ENCODE results near the gene KCNH1. TPM values are rescaled to one million over a fixed set of nuclear protein-coding genes. Genes with fewer than 3 reads are reported as not detected.

Gene KCNH1
- total and polyA plus RNA-seq, 10 of the 15 experiments (the other 5 are each of a cell fraction or from before 2014, with no cell fraction given), result 0.02 to 0.04 (median 0.04) TPM; not detected in 7

DNA sequence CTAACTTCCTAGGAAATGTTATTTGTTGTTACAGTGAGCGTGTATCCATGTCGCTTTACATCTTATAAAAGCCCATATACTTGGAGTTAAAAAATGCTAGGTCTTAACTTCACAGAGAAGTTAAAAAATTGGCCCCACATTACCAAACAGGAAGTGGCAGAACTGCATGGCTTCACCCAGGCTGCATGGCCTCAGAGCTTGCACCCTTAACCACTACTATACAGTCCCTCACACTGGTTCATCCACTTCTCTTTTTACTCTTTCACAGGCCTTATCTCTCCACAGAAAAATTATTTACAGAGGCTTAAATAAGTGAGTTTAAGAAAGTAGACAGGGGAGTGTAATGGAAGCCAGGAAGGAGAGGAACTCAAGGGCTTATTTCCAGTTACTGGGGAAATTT lies 402.8 kb downstream of the KCNH1 start (continued):
- TF ChIP-seq RCOR1 (conservative IDR thresholded peaks at IDR 0.05; ENCODE audit: low read depth, low read length) (no peak), POLR2A (IDR thresholded peaks at IDR 0.05; ENCODE audit: low read depth, low read length) (no peak)

DNA sequence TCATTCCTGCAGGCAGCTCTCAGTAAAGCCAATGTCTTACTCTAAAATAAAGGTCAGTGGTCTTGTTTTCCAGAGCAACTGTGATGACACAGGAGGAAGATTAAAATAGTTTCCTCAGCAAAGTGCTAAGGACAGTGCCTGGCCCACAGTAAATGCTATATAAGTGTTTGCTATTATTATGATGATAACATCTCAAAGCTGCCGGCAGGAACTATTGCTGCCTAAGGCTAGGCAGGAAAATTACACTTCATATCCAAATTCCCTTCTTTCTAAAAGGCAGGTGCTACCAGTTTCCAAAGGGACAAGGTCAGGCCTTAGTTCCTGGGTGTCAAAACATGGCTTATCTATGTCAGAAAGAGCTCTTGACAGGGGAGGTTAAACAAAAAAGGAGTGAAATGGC lies 403.9 kb downstream of the KCNH1 start:
- TF ChIP-seq CBX3 (IDR thresholded peaks at IDR 0.05; ENCODE audit: borderline replicate concordance, low read depth), result no peak
- FAIRE-seq, result no peak
- H3K9me3 ChIP-seq (replicated peaks; ENCODE audit: control insufficient read depth, insufficient read depth, low read length), result no peaks in the 10 kb centered on the region
- in situ Hi-C loops (cut with MboI), result no loop called here
- BruUV-seq (replicated peaks), result no TSS peak
- H3K9ac ChIP-seq (ENCODE audit: control insufficient read depth, insufficient read depth, low read length), result no peak overlapping the region
- H4K20me1 ChIP-seq (ENCODE audit: control insufficient read depth, insufficient read depth), result no peaks in the 10 kb centered on the region
- ChIA-PET CTCF (no interaction called here), SMC1A (ENCODE audit: uncharacterized antibody, unreplicated experiment) (interaction anchor here (0.6 to 0.8 kb wide), 2 partner anchors 31 to 406 kb away, joined by 3 read pairs; no protein-coding TSS in a partner anchor), POLR2A (no interaction called here), RAD21 (ENCODE audit: unreplicated experiment) (interaction anchor here (1.0 kb wide), 1 partner anchor 34 kb away, joined by 3 read pairs; no protein-coding TSS in a partner anchor)
- DNase-seq (ENCODE audit: low read depth, low spot score), result no peak
- WGBS (ENCODE audit: insufficient coverage, insufficient replicate concordance, low lambda C conversion rate, missing lambda C conversion rate), result 84% methylated on average over 1 of the region's 1 CpG
- no peak for ATAC-seq
- H2AFZ ChIP-seq (ENCODE audit: control insufficient read depth, low read depth, low read length), result no peak overlapping the region
- H3K79me2 ChIP-seq (ENCODE audit: control insufficient read depth, insufficient read depth, low read length), result no peaks in the 10 kb centered on the region
- H3K4me2 ChIP-seq (ENCODE audit: control insufficient read depth, insufficient read depth), result no peak overlapping the region
- H3K36me3 ChIP-seq (ENCODE audit: control insufficient read depth in 2 of 2, insufficient read depth in 2 of 2, low read length in 1 of 2), result no peaks in the 10 kb centered on the region
- H3K27ac ChIP-seq (ENCODE audit: control insufficient read depth, insufficient read depth), result no peak overlapping the region
- H3K4me1 ChIP-seq (ENCODE audit: control insufficient read depth, insufficient read depth, low read length), result no peaks in the 10 kb centered on the region
- no peaks in the 10 kb centered on the region; a peak in 1 of 4 replicates for H3K27me3 ChIP-seq (replicated peaks in 1 of 2; ENCODE audit: control insufficient read depth in 2 of 2, insufficient read depth in 2 of 2, low read length in 1 of 2)
- intact Hi-C loops (cut with micrococcal nuclease; ENCODE audit: unreplicated experiment), result no loop called here
- no peak overlapping the region for H3K4me3 ChIP-seq

DNA sequence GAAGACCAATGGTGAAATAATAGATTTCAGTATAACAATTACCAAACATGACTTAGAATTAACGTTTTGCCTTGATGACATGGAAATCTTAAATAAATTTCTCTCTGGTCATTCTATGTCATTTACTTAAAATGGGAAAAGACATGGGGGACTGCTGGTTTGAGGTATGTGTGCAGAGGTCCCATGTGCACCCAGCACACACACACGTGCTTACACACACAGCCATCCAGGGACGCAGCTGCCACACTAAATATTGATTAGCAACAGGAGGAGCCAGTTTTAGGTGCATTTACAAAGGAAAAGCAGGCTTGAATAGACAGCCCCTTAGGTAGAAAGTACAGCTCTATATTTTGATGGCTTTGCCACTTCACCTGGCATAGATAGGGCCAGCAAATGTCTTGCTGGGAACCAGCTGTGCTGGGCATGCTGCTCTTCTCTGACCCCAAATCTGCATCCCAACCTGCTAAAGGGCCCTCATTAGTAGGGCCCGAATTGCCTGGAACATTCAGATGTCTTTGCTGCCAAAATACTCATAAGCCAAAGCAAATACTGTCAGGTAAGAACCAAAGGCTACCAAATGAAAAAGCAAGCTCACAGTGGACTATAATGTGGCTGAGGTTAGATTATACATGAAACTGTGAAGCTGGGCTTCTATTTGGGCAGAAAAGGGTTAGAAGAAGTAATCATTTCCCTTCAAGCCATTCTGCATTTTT lies 405.4 kb downstream of the KCNH1 start:
- ChIA-PET SMC1A (ENCODE audit: uncharacterized antibody, unreplicated experiment) (no interaction called here), RAD21 (ENCODE audit: unreplicated experiment) (no interaction called here), POLR2A (no interaction called here), CTCF (no interaction called here)
- DNase-seq (ENCODE audit: low read depth, low spot score) (no peak), FAIRE-seq (no peak), ATAC-seq (no peak)
- no peak for TF ChIP-seq HCFC1 (IDR thresholded peaks at IDR 0.05; ENCODE audit: low read length)
- TF ChIP-seq MTA2 (IDR thresholded peaks at IDR 0.05; ENCODE audit: low read depth), result no peak
- TF ChIP-seq, protein P1, sequence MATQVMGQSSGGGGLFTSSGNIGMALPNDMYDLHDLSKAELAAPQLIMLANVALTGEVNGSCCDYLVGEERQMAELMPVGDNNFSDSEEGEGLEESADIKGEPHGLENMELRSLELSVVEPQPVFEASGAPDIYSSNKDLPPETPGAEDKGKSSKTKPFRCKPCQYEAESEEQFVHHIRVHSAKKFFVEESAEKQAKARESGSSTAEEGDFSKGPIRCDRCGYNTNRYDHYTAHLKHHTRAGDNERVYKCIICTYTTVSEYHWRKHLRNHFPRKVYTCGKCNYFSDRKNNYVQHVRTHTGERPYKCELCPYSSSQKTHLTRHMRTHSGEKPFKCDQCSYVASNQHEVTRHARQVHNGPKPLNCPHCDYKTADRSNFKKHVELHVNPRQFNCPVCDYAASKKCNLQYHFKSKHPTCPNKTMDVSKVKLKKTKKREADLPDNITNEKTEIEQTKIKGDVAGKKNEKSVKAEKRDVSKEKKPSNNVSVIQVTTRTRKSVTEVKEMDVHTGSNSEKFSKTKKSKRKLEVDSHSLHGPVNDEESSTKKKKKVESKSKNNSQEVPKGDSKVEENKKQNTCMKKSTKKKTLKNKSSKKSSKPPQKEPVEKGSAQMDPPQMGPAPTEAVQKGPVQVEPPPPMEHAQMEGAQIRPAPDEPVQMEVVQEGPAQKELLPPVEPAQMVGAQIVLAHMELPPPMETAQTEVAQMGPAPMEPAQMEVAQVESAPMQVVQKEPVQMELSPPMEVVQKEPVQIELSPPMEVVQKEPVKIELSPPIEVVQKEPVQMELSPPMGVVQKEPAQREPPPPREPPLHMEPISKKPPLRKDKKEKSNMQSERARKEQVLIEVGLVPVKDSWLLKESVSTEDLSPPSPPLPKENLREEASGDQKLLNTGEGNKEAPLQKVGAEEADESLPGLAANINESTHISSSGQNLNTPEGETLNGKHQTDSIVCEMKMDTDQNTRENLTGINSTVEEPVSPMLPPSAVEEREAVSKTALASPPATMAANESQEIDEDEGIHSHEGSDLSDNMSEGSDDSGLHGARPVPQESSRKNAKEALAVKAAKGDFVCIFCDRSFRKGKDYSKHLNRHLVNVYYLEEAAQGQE (IDR thresholded peaks at IDR 0.05; ENCODE audit: low read depth, low read length), result no peak
- TF ChIP-seq MEF2A (IDR thresholded peaks at IDR 0.05; ENCODE audit: insufficient read depth, low read depth, low read length), result no peak
- no peak overlapping the region for H3K9ac ChIP-seq (ENCODE audit: control insufficient read depth, insufficient read depth, low read length)
- H2AFZ ChIP-seq (ENCODE audit: control insufficient read depth, low read depth, low read length), result no peak overlapping the region
- no peak overlapping the region for H3K27ac ChIP-seq (ENCODE audit: control insufficient read depth, insufficient read depth)
- no peaks in the 10 kb centered on the region for H3K27me3 ChIP-seq (replicated peaks in 1 of 2; ENCODE audit: control insufficient read depth in 2 of 2, insufficient read depth in 2 of 2, low read length in 1 of 2)
- no peak overlapping the region for H3K4me2 ChIP-seq (ENCODE audit: control insufficient read depth, insufficient read depth)
- no peak overlapping the region for H3K4me3 ChIP-seq
- no peaks in the 10 kb centered on the region for H3K9me3 ChIP-seq (replicated peaks; ENCODE audit: control insufficient read depth, insufficient read depth, low read length)
- in situ Hi-C loops (cut with MboI), result no loop called here
- no peaks in the 10 kb centered on the region for H4K20me1 ChIP-seq (ENCODE audit: control insufficient read depth, insufficient read depth)
- H3K36me3 ChIP-seq (ENCODE audit: control insufficient read depth in 2 of 2, insufficient read depth in 2 of 2, low read length in 1 of 2), result no peaks in the 10 kb centered on the region
- no TSS peak for BruUV-seq (replicated peaks)
- H3K79me2 ChIP-seq (ENCODE audit: control insufficient read depth, insufficient read depth, low read length), result no peaks in the 10 kb centered on the region
- no peaks in the 10 kb centered on the region for H3K4me1 ChIP-seq (ENCODE audit: control insufficient read depth, insufficient read depth, low read length)
- WGBS (ENCODE audit: insufficient coverage, insufficient replicate concordance, low lambda C conversion rate, missing lambda C conversion rate), result 0% methylated on average over 4 of the region's 4 CpGs
- intact Hi-C loops (cut with micrococcal nuclease; ENCODE audit: unreplicated experiment), result no loop called here

Data from GM12878 (cell line).